Kidney capillary endothelial cell (primary cell): ENCODE data around the gene PACS1.
"Not testable (repeated sequence)": the region's sequence is repeated elsewhere in the genome, so short reads cannot be mapped to it uniquely, and the experiment has no call there.

Experiments
- DNase-seq: peaks from one replicate; pipeline ENCODE4 v3.0.0-alpha.2; 2018; ENCODE audit warnings: low spot score

PACS1 gene

GRCh38 chr11:66277064-66277463 lies 207.0 kb downstream of the PACS1 start:
- not testable (repeated sequence) for DNase-seq

- no peak for DNase-seq
These were observed 207.6 kb downstream of the PACS1 start, which contains the start of gene CNIH2 for GRCh38 chr11:66277471-66278362. CNIH2 (plus strand) TSS chr11:66278175; CDS start chr11:66278457, 282 bp downstream.

- no peak for DNase-seq
These were observed 208.5 kb downstream of the PACS1 start for GRCh38 chr11:66278363-66279091.

- no peak for DNase-seq
These were observed 209.1 kb downstream of the PACS1 start for GRCh38 chr11:66279092-66279734.

GRCh38 chr11:66280428-66280827 lies 210.4 kb downstream of the PACS1 start:
- no peak for DNase-seq

GRCh38 chr11:66281001-66281400 lies 210.9 kb downstream of the PACS1 start:
- DNase-seq = no peak

GRCh38 chr11:66281776-66282467 lies 211.8 kb downstream of the PACS1 start:
- DNase-seq = no peak

- peak; percentile 91 for DNase-seq
These were observed 212.7 kb downstream of the PACS1 start for GRCh38 chr11:66282468-66283455.

- DNase-seq = no peak
These were observed 213.5 kb downstream of the PACS1 start for GRCh38 chr11:66283461-66284105.

- DNase-seq = no peak
These were observed 214.5 kb downstream of the PACS1 start for GRCh38 chr11:66284526-66285078.

- DNase-seq = no peak
These were observed 215.3 kb downstream of the PACS1 start for GRCh38 chr11:66285250-66285947.

- DNase-seq = no peak
These were observed 216.6 kb downstream of the PACS1 start for GRCh38 chr11:66286699-66287098.

GRCh38 chr11:66287211-66287888 lies 217.3 kb downstream of the PACS1 start:
- no peak for DNase-seq

GRCh38 chr11:66287889-66288670 lies 218.0 kb downstream of the PACS1 start:
- no peak for DNase-seq

- DNase-seq = peak; percentile 99
These were observed 218.8 kb downstream of the PACS1 start, which contains the start of gene YIF1A for GRCh38 chr11:66288671-66289547. YIF1A (minus strand) TSS chr11:66289143; CDS start chr11:66288985, 158 bp downstream.

- peak; percentile 66 for DNase-seq
These were observed 219.7 kb downstream of the PACS1 start for GRCh38 chr11:66289548-66290329.
